Measurements from ENCODE around the gene EFNA4. TPM values are rescaled to one million over a fixed set of nuclear protein-coding genes. Genes with fewer than 3 reads are reported as not detected.

Gene EFNA4
- total RNA-seq, 1 donor from 2014 or later: 8.9 TPM

GRCh38 chr1:155038602-155039307, 24.8 kb upstream of the EFNA4 start:
- H3K4me3 Mint-ChIP-seq (ENCODE audit: unreplicated experiment): no peak overlapping the region
- TF ChIP-seq, protein P1, sequence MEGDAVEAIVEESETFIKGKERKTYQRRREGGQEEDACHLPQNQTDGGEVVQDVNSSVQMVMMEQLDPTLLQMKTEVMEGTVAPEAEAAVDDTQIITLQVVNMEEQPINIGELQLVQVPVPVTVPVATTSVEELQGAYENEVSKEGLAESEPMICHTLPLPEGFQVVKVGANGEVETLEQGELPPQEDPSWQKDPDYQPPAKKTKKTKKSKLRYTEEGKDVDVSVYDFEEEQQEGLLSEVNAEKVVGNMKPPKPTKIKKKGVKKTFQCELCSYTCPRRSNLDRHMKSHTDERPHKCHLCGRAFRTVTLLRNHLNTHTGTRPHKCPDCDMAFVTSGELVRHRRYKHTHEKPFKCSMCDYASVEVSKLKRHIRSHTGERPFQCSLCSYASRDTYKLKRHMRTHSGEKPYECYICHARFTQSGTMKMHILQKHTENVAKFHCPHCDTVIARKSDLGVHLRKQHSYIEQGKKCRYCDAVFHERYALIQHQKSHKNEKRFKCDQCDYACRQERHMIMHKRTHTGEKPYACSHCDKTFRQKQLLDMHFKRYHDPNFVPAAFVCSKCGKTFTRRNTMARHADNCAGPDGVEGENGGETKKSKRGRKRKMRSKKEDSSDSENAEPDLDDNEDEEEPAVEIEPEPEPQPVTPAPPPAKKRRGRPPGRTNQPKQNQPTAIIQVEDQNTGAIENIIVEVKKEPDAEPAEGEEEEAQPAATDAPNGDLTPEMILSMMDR (IDR thresholded peaks at IDR 0.05): no peak
- DNase-seq (ENCODE audit: low spot score): no peak
- H3K9me3 Mint-ChIP-seq (ENCODE audit: low read depth): no peaks in the 10 kb centered on the region
- H3K27ac Mint-ChIP-seq (ENCODE audit: unreplicated experiment): no peak overlapping the region
- no peaks in the 10 kb centered on the region for H3K36me3 Mint-ChIP-seq (ENCODE audit: low read depth)
- peaks cover 4% of the 10 kb centered on the region for H3K4me1 Mint-ChIP-seq (ENCODE audit: low read depth)
- H3K27me3 Mint-ChIP-seq (ENCODE audit: low read depth): peaks cover 4% of the 10 kb centered on the region

- TF ChIP-seq, protein P1 (IDR thresholded peaks at IDR 0.05): no peak
- Mint-ChIP-seq H3K27ac (ENCODE audit: unreplicated experiment) (no peak overlapping the region), H3K4me1 (ENCODE audit: low read depth) (peaks cover 4% of the 10 kb centered on the region), H3K9me3 (ENCODE audit: low read depth) (no peaks in the 10 kb centered on the region), H3K36me3 (ENCODE audit: low read depth) (no peaks in the 10 kb centered on the region), H3K27me3 (ENCODE audit: low read depth) (peaks cover 4% of the 10 kb centered on the region), H3K4me3 (ENCODE audit: unreplicated experiment) (no peak overlapping the region)
- DNase-seq (ENCODE audit: low spot score): no peak
These were observed 24.3 kb upstream of the EFNA4 start for GRCh38 chr1:155039308-155039669.

- Mint-ChIP-seq H3K4me3 (ENCODE audit: unreplicated experiment) (no peak overlapping the region), H3K27me3 (ENCODE audit: low read depth) (peaks cover 4% of the 10 kb centered on the region)
These were observed 23.0 kb upstream of the EFNA4 start for GRCh38 chr1:155040358-155041093.

DNA sequence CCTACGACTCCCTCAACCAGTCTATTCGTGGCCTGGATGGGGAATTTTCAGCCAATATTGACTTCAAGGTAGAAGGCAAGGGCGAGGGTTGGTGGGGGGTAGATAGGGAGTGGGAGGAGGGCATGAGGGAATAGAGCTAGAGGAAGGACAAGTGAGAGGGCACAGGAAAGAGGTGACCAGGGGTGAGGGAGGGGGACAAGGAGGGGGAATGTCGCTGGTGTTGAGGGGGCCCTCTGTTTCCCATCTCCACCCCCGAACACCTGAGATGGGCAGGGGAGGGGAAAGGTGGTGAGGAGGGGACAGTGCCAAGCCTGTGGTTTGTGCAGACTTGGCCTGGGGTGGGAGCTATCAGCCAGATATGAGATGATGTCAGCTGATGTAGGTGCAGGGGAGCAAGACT, 20.8 kb upstream of the EFNA4 start:
- Mint-ChIP-seq H3K9me3 (ENCODE audit: low read depth) (no peaks in the 10 kb centered on the region), H3K27ac (ENCODE audit: unreplicated experiment) (no peak overlapping the region), H3K36me3 (ENCODE audit: low read depth) (no peaks in the 10 kb centered on the region), H3K4me3 (ENCODE audit: unreplicated experiment) (no peak overlapping the region), H3K27me3 (ENCODE audit: low read depth) (peaks cover 4% of the 10 kb centered on the region), H3K4me1 (ENCODE audit: low read depth) (peaks cover 13% of the 10 kb centered on the region)
- DNase-seq (ENCODE audit: low spot score): no peak
- TF ChIP-seq, protein P1 (IDR thresholded peaks at IDR 0.05): no peak

More at GRCh38 chr1:155040358-155041093, 23.0 kb upstream of the EFNA4 start:
- TF ChIP-seq, protein P1 (IDR thresholded peaks at IDR 0.05): no peak
- no peak overlapping the region for H3K27ac Mint-ChIP-seq (ENCODE audit: unreplicated experiment)
- H3K4me1 Mint-ChIP-seq (ENCODE audit: low read depth): peaks cover 13% of the 10 kb centered on the region
- DNase-seq (ENCODE audit: low spot score): no peak
- no peaks in the 10 kb centered on the region for H3K36me3 Mint-ChIP-seq (ENCODE audit: low read depth)
- H3K9me3 Mint-ChIP-seq (ENCODE audit: low read depth): no peaks in the 10 kb centered on the region

DNA sequence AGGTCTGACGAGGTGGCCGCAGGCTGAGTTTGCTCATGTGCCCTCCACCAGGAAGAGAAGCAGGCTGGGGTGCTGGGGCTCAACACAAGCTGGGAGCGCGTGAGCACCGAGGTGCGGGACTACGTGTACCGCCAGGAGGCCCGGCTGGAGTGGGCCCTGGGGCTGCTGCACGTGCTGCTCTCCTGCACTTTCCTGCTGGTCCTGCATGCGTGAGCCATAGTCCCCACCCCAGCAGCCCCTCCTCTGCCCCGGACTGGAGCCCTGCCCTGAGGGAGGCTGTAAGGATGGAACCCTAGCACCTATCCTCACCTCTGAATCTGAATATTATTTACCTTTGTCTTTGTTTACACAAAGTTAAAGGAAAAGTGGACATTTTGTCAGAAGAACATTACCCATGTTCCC, 20.2 kb upstream of the EFNA4 start:
- TF ChIP-seq, protein P1 (IDR thresholded peaks at IDR 0.05): no peak
- Mint-ChIP-seq H3K9me3 (ENCODE audit: low read depth) (no peaks in the 10 kb centered on the region), H3K27ac (ENCODE audit: unreplicated experiment) (no peak overlapping the region), H3K36me3 (ENCODE audit: low read depth) (no peaks in the 10 kb centered on the region), H3K27me3 (ENCODE audit: low read depth) (peaks cover 4% of the 10 kb centered on the region), H3K4me1 (ENCODE audit: low read depth) (peaks cover 13% of the 10 kb centered on the region), H3K4me3 (ENCODE audit: unreplicated experiment) (no peak overlapping the region)
- DNase-seq (ENCODE audit: low spot score): no peak
